ENCODE data around the gene LIPT1. TPM values are rescaled to one million over a fixed set of nuclear protein-coding genes. Genes with fewer than 3 reads are reported as not detected.

The LIPT1 gene

DNA sequence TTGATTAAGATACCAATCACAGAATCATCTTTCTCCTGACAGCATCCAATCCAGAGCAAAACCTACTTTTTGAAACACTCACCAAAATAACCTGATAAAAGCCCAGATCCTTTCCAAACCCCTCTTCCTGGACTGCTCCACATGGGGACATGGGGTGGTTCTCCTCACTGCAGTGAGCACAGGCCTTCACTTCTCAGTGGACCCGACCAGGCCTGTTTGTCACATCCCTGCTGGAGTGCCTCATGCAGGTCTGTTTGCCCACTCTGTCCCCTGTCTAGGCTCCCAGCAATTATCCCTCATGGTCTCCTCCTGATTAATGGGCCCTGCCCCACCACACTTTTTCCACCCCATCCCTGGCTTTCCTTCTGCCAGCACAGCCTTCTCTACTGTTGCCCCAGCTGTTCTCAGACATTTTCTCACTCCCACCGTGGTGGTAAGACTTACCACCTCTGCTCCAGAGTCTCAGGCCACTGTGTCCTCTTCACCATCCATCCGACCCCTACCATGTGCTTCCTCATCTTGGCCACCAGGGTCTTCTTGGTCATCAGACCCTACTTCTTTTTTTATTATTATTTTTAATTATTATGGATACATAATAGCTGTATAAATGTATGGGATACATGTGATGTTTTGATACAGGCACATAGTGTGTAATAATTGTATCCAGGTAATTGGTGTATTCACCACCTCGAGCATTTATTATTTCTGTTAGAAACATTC is 47.4 kb downstream of the LIPT1 start:
- Histone ChIP-seq H3K4me1 (ENCODE audit: control insufficient read depth, insufficient read depth, low read length) (no peaks in the 10 kb centered on the region), H3K27me3 (ENCODE audit: control insufficient read depth, insufficient read depth, low read length) (no peaks in the 10 kb centered on the region), H3K36me3 (ENCODE audit: insufficient read depth, low read length) (peaks cover 17% of the 10 kb centered on the region), H3K9me3 (replicated peaks; ENCODE audit: low read length) (no peaks in the 10 kb centered on the region), H3K4me3 (ENCODE audit: low read length) (no peak overlapping the region), H3K9ac (ENCODE audit: low read depth, low read length) (no peak overlapping the region), H3K4me2 (ENCODE audit: low read length) (no peak overlapping the region)

DNA sequence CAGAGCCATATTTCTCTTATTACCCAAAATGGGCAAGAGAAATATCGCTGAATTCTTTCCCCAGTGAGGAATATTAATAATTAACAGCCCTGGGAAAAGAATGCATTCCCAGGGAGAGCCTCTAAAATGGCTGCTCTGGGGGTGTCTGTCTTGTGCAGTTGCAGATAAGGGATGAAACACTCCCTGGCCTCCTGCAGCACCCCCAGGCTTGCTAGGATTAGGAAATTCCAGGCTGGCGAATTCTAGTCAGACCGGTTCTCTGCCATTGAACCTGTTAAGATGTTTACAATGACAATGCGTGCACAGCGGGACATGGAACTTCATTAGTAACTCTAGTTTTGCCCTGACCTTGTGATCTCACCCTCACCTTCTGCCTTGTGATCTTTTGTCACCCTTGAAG is 50.7 kb downstream of the LIPT1 start:
- Histone ChIP-seq H3K4me2 (ENCODE audit: low read length) (no peak overlapping the region), H3K36me3 (ENCODE audit: insufficient read depth, low read length) (peaks cover 6% of the 10 kb centered on the region), H3K27me3 (ENCODE audit: control insufficient read depth, insufficient read depth, low read length) (no peaks in the 10 kb centered on the region), H3K4me3 (ENCODE audit: low read length) (no peak overlapping the region), H3K9me3 (replicated peaks; ENCODE audit: low read length) (no peaks in the 10 kb centered on the region), H3K4me1 (ENCODE audit: control insufficient read depth, insufficient read depth, low read length) (no peaks in the 10 kb centered on the region), H3K9ac (ENCODE audit: low read depth, low read length) (no peak overlapping the region)

Small RNAs within 50 kb of the gene (small RNA-seq; reads per million reads assigned to genes)
- gene AC092587.1, result not detected

Data from skeletal muscle satellite cell (primary cell).